Subcutaneous adipose tissue (tissue), 4 donors: ENCODE results near the gene PCNX2. TPM values are rescaled to one million over a fixed set of nuclear protein-coding genes. Genes with fewer than 3 reads are reported as not detected.

Experiments used
- total RNA-seq, 4 donors: library from RNA; depleted of rRNA; stranded (reverse); fragments of >200 nt; gene quantifications; one replicate each; pipeline ENCODE4 v1.1.0, GENCODE V29; 2016
- TF ChIP-seq, protein P1 (sequence below): fragments of 450-650 bp; IDR thresholded peaks from one replicate; pipeline ENCODE4 v1.5.1; 2016; ENCODE audit warnings: low read depth, mild to moderate bottlenecking, control low read depth, antibody characterized with exemption, moderate library complexity

PCNX2 gene
- total RNA-seq, 4 donors from 2014 or later = 13.0 to 33.1 (median 18.4) TPM

DNA sequence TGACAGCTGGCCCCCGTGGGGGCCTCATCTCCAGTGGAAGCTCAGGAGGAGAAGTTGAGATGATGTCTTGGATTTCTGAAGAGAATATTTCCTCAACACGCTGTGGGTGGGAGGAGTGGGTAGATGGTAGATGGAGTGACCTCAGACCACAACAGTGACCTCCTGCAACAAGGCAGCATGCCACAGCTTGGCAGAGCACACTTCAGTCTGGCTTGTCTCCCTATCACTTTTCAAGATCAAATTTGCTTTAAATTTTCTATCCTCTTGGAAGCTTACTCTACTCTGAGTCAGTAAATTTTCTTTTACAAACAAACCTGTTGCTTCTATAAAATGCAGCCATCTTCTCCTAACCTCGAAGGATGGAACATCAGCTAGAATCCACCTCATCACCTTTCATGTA is 285.4 kb downstream of the PCNX2 start:
- TF ChIP-seq, protein P1, sequence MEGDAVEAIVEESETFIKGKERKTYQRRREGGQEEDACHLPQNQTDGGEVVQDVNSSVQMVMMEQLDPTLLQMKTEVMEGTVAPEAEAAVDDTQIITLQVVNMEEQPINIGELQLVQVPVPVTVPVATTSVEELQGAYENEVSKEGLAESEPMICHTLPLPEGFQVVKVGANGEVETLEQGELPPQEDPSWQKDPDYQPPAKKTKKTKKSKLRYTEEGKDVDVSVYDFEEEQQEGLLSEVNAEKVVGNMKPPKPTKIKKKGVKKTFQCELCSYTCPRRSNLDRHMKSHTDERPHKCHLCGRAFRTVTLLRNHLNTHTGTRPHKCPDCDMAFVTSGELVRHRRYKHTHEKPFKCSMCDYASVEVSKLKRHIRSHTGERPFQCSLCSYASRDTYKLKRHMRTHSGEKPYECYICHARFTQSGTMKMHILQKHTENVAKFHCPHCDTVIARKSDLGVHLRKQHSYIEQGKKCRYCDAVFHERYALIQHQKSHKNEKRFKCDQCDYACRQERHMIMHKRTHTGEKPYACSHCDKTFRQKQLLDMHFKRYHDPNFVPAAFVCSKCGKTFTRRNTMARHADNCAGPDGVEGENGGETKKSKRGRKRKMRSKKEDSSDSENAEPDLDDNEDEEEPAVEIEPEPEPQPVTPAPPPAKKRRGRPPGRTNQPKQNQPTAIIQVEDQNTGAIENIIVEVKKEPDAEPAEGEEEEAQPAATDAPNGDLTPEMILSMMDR = no peak

DNA sequence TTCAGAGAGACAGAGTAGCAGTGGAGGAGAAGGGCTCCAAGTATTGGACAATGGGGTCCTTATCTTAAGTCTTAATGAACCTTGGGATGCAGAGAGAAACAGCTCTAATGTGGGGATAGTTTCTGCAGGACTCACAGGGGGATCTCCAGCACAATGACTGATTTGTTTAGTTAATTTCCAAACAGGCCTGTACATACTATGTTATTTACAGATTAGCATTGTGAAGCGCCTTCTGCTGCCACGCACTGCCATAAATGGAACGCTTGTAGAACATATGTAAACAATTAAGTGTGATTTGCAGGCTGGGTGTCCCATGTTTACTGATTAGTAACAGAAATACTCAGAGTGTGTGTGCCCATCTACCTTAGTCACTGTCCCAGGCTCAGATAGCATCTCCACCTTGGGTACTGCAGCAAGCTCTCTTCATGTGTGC is 289.0 kb downstream of the PCNX2 start:
- TF ChIP-seq, protein P1 = no peak

DNA sequence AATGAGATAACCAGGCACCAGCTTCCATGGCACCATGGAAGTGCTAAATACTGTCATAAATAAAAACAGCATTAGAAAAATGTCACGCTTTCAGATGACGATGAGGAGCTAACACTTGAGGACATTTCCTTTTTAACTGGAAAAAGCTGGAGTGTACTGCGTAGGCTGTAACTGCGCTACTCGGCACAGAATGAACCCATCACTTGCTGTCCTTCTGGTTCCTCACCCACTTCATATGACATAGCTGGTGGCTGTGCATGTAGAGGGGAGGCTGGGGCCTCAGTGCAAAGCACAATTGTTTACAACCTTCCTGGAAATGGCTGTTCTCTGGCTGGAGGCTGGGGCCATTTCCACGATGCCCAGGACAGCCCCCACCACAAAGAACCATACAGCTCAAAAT is 289.4 kb downstream of the PCNX2 start:
- TF ChIP-seq, protein P1 = no peak

DNA sequence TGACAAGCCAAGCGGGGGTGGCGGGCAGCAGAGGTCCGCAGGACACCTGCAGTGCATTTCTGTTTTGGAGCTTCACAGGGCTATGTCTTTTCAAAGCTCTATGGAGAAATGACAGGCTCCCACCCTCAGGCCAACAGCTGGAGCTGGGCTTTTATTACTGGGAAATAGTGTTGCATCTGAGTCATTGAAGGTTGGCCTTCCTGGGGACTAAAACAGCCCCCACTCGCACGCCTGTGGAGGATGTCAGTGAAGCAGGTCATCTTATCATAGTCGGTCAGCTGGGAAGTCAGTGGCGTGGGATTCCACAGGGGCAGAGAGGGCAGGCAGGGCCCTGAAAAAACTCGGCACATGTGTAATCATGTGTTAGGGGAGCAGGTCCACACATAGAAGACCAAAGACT is 289.8 kb downstream of the PCNX2 start:
- TF ChIP-seq, protein P1 = no peak

DNA sequence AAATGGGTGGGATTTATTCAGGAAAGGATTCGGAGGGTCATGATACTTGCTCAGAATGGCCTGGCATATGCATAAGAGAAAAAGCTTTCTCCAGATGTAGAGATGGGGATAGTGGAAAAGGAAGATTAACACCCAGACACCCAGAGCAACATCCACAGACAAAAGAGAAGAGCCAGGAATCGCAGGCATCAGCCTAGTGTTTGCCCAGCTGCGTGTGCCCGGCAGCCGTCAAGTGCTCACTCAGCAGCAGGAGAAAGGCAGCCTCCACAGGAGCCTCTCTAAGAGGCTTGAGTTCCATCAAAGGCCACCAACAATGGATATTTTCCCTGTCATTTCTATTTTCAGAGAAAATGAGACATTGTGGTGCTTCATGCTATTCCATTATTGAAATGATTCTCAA is 290.4 kb downstream of the PCNX2 start:
- TF ChIP-seq, protein P1 = no peak

DNA sequence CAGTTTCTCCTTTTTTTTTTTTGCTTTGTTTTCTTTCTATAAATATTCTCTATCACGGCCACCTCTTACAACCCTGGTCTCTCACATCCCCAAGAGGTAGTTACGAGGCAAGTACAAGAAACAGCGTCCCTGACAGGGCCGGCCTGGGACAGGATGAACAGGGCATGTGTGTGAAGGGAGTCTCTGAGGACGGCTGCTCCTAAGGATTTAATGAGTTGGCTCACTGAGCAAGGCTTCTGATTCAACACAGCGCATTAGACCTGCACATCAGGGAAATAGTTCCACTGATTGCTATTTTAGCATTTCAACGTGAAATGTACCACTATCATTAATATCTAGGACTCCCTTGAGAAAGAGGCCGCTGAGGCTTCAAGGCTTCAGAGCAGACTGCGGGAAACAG is 291.1 kb downstream of the PCNX2 start:
- TF ChIP-seq, protein P1 = no peak

DNA sequence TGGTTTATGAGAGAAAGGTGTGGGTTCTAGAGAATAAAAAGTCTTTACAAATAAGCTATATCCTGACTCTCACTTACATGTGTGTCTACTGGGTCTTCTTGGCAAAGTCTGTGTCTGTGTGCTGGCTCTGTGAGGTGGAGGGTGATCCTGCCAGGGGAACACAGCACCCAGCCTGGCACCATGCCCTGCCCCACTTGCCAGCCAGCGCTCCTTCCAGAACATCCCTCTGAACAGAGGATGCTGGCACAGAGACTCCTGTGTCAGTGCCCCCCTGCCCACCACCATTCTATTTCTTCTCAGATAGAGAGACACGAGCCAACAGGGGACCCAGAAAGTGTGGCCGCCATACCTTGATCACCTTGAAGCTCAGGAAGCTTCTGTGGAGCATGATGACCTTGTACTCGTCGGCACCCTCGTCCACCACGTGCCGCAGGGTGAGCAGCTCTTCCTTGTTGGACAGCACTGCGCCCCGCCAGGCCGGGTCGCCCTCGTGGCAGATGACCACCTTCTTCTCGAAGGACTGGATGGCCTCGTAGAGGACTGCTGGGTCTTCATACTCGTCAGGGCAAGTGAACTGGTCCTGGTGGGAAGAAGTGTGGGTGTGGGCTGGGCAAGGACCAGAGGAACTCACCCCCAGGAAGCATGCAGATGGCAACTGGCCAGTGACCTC is 295.4 kb downstream of the PCNX2 start:
- TF ChIP-seq, protein P1 = no peak
